ENCODE measurements around the gene BNC1.

Gene BNC1, protein sequence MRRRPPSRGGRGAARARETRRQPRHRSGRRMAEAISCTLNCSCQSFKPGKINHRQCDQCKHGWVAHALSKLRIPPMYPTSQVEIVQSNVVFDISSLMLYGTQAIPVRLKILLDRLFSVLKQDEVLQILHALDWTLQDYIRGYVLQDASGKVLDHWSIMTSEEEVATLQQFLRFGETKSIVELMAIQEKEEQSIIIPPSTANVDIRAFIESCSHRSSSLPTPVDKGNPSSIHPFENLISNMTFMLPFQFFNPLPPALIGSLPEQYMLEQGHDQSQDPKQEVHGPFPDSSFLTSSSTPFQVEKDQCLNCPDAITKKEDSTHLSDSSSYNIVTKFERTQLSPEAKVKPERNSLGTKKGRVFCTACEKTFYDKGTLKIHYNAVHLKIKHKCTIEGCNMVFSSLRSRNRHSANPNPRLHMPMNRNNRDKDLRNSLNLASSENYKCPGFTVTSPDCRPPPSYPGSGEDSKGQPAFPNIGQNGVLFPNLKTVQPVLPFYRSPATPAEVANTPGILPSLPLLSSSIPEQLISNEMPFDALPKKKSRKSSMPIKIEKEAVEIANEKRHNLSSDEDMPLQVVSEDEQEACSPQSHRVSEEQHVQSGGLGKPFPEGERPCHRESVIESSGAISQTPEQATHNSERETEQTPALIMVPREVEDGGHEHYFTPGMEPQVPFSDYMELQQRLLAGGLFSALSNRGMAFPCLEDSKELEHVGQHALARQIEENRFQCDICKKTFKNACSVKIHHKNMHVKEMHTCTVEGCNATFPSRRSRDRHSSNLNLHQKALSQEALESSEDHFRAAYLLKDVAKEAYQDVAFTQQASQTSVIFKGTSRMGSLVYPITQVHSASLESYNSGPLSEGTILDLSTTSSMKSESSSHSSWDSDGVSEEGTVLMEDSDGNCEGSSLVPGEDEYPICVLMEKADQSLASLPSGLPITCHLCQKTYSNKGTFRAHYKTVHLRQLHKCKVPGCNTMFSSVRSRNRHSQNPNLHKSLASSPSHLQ

DNA sequence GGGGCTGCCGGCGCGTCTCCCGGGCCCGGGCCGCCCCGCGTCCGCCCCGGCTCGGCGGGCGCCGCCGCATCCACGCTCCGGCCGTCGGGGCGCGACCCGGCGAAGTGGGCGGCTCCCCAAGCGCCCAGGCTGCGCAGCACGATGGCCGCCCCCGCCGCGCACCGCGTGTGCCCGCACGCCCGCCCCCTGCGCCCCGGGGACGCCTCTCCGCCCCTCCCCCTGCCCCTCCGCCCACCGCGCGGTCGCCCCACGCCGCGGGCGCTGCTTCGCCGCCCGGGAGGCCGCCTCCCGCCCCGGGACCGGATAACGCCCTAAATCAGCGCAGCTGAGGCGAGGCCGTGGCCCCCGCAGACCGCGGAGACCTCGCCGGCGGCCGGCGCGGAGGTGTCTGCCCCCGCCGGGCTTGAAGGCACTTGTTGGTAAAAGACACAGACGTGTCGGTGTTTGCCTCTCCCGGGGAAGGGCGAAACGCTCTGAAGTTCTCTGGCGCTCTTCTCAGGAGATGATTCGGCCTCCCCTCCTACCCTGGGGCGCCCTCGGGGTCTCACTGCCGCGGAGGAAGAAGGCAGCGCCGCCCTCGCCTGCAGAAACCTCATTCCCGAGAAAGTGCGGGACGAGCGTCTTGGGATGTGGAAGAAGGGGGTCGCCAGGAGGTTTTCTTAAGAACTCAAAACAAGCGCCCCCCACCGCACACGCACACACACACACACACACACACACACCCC is at the start of gene BNC1:
Gene BNC1, minus strand, starts transcription at position 106 of the 725 bp plus-strand sequence. Its CDS starts 36 bp downstream, at position 70.
- no peak for DNase-seq

DNA sequence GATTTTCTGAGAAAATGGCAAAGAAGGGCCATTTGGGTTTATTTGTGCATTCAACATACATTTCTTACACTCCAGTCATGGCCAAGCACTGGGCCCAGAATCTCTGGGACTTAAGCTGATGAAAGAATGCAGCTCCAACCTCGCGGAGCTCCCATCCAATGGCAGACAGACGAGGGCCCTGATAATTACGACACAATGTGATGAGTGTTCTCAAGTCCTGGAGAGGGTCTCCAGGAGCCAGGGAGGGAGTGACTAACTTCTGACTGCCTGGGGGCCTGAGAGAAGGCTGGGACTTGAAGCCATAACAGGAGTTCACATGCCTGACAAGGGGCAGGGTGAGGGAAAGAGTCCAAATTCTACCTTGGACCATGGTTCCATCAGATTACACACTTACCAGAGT is 42.6 kb upstream of the BNC1 start:
- DNase-seq = no peak

DNA sequence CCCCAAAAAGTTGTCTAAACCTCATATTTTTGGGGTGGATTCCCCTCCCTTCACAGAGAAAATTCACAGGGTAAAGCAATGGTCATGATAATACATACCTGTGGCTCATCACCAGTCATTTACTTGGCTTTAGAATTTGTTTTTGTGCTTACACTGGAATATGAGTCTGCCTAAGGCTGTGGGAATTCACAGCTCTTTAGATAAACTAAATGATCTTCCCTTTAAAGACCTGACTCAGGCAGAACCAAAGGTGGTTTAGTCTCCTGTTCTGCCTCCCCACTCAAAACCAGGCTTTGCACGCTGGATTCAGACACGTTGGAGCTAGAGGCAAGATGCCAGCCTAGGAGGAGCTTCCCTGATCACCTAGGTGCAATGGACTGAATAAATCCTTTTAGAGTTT is 40.3 kb upstream of the BNC1 start:
- no peak for DNase-seq

DNA sequence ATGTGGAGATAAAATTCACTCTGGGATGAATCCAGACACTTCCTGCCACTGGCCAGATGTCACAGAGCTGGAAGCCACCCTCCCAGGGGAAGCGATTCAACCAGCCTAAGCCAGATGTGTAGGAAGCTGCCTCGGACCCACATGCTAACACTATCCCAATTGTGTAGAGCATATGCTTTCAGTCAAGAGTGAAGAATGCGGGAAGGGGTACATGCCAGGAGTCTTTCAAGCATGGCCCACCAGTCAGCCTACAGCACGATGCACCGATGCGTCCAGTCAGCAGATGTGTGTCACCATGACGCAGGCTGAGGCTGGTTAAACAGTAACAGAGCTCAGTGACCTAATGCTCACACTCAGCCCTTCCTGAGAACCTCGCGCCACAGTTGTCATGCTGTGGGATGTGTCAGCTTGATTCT is 38.8 kb upstream of the BNC1 start:
- DNase-seq = no peak

DNA sequence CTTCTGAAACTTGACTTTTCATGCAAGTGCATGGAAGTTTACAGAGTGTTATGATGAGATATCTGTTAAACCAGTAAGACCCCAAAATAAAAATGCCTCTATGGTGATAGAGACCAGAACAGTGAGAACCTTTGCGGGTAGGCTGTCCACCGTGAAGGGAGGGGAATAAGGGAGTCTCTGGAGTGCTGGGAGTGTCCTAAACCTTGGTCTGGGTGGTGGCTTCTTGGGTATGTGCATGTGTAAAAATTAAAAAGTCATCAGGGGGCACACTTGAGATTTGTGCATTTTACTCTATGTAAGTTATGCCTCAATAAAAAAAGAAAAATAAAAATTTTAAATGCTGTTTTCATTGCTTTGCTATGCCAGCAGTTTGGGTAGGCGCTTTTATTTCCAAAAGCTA is 38.2 kb upstream of the BNC1 start:
- DNase-seq = no peak

DNA sequence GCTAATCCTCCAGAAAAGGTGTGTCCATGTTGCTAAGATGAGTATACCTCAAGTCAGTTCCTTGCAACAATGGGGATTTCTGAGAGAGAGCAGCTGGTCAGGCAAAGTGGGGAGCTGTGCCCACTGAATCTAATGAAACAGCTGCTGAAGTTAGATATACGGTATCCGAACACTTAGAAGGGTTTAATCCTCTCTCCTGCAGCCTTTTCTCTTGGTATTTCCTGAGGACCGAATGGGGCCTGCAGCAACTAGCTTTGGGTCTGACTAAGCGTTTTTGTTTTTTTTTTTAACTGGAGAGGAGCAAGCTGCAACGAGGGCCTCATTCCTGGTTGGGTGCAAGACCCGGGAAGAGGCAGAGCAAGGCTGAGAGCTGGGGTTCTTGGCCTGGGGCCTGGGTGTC is 37.6 kb upstream of the BNC1 start:
- no peak for DNase-seq

DNA sequence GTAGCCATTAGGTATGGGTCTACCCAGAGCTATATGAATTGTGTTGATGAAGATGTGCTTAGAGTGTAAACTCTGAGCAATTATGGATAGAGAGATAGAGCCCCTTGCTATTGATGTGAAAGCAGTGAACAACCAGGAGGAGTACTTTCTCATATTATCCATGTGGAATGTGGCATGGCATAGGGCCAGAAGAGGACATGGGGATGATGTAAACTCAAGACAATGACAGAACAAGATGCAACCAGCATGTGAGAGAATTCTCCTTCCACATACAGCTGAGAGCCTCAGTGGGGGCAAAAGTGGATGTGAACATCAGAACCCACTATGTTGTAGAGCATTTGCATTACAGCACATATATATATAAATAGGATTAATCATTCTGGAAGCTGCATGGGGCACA is 36.4 kb upstream of the BNC1 start:
- no peak for DNase-seq

DNA sequence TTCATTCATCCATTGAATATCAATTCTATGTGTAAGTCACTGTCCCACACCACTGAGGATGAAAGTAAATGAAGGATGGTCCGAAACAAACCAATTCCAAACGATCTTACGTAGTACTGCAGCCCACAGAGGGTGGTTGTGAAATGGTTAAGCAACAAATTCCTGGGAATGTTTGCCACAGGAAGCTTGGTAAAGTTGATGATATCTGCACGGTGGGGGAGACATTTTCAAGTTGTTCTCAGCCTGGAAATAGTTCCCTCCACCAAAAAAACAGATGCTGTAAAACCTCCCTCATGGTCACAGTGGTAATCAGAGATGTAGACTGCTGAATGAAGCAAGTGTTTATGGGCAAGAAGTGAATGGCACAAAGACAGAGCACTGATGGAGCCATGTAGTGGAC is 35.9 kb upstream of the BNC1 start:
- DNase-seq = no peak

DNA sequence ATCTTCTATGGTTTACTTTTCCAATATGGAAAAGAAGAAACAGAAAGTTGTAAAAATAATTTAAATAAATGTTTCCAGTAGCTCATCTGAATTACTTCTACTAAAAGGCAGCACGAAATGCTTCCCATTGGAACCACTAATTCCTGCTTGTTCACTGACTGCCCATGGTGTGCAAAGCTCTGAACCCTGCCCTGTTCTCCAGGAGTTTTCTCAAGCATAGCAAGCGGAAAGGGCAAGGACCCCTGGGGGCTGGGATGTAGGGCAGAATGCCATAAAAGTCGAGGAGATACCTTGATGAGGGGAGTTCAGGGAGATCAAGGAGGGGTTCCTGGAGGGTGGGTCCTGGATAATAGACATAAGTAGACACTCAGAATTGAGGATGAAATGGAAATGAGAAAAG is 35.3 kb upstream of the BNC1 start:
- DNase-seq = no peak

DNA sequence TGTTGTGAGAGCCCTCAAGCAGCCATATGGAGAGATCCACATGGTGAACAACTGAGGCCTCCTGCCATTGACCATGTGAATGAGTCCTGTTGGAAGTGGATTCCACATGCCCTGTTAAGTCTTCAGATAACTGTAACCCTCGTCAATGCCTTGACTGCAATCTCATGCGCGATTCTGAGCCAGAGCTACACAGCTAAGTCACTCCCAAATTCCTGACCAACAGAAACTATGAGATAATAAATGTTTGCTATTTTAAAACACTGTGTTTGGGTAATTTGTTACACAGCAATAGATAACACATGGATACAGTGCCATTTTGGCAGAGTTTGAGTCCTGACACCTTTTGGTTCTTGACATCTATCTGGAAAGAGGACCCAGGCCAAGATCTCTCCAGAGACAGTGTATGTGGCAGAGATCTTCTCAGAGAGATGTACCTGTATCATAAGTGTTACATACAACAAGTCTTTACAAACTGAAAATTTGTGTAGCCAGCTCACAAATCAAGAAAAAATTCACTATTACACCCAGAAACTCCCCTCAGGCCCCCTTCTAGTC is 34.5 kb upstream of the BNC1 start:
- DNase-seq = no peak

DNA sequence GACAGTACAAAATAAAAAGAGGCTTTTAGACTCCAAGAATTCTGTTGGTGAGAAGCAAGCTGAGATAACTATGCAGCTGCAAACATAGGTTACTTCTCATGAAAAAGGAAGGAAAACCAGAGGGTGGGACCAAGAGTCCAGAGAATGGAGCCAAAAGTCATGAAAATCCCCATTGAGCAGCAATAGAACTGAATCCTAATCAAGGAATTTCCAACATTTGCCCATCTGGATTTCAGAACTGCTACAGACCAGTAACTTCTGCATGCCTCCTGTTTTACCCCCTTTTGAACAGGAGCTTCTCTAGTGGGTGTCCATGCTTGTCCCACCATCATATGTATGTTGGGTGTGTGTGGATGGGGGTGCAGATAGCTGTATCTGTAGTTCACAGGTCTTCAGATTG is 33.6 kb upstream of the BNC1 start:
- no peak for DNase-seq

DNA sequence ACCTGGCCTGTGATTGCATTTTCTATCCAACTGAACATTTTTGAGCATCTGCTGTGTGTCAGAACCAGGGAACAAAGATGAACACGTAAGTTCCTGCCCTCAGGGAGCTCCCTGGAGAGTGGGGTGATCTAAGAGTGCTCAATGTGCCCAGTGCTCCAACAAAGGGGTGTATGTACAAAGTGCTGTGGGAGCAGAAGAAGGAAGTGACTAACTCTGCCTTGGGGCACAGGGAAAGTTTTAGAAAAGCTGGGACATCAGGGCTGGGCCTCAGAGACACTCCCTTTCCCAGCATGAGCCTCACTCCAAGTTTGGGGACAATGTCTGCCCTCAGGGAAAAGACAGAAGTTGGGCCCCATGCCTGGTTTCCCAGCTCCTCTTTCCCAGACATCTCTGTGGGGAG is 27.6 kb upstream of the BNC1 start:
- DNase-seq = no peak

DNA sequence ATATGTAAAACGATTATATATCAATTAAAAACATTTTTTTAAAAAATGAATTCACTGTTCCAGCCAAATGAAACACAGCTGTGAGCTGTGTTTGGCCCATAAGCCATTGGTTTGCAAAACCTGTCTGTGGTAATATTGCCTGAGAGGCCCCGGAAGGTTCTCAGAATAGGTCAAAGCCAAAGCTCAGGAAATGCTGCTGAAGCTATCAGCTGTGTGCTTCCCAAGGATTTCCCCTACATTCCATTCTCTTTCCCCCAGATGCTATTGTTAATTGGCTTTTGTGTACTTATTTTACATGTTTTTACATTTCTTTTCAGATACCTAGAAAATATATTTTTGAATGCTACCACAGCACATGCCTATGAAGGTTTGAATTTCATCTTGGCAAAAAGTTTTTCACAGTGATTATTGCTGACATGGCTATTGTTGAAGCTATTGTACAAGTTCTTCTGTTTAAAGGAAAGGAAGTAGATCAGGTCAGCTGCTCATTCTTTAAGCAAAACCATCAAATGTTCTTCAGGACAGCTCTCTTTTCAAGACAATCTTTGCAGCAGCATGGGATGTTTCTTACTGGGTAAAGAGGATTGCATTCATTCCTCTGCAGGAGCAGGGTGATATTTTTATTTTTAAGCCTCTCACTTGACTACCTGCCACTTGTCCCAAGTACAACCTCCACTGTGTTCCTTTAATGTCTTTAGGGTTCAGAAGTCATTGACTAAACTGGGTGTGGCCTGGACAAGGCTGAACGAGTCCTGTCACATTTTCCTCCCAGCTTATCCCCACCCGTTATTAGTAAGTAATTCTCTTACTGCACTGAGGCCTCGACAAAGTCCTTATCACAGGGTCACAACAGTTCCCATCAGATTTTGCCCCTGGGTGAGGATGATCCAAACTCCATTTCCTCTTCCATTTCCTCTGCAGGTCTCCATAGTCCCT is 26.3 kb upstream of the BNC1 start:
- no peak for DNase-seq

DNA sequence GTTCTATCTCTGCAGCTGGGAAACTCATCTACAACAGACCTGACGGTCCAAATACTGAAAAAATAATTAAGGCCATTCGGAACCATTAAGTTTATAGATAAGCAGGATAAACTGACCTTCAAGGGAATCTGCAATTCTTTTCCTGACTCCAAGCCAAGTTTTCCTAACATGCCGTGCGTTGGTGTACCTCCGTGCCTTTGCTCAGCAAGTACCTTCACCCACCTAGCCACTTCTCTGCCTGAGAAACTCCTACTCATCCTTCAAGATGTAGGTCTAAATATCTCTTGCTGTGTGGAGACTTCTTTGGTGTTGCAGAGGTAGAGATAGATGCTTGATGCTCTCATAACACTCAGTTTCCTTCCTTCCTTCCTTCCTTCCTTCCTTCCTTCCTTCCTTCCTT is 24.2 kb upstream of the BNC1 start:
- no peak for DNase-seq

DNA sequence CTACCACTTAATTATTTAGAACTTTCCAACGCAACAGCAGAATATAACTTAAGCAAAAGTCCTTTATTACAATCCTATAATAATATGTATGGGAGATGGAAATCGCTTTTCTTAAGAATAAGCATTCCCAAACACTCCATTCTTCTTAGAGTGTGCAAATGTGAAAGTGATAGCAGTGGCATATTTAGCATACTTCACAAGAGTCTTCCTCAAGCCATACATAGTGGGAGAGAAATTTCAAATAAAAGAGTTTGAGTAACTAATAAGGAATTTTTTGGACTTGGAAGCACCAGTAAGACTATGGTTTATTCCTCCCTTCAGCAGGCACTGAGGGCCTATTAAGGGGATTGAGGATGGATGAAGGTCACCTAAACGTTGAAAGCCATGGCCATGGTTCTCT is 22.1 kb upstream of the BNC1 start:
- no peak for DNase-seq

DNA sequence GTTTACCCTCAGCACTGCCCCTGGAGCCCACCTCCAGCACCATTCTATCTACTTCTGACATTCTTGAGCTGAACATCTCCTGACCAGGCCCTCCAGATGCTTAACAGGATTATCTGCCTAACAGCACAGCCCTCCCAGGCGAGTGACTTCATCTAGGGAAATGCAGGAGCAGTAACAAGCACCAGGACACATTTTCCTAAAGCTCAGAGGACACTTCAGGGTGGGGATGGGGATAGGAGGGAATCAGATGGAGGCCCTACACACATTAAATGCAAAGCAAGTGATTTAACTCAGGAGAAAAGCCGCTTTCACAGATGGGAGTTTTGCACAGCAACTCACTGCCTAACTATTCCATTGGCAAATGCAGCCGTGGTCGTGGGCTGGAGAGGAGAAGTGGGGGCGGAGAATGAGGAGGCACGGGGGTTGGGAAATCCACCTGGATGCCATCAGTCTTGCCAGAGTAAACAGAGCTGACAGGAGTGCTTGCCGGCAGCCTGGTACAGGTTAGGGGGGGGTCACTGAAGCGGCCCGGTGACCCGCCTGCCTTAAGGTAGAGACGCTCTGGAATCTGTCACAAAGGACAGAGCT is 21.3 kb upstream of the BNC1 start:
- no peak for DNase-seq

DNA sequence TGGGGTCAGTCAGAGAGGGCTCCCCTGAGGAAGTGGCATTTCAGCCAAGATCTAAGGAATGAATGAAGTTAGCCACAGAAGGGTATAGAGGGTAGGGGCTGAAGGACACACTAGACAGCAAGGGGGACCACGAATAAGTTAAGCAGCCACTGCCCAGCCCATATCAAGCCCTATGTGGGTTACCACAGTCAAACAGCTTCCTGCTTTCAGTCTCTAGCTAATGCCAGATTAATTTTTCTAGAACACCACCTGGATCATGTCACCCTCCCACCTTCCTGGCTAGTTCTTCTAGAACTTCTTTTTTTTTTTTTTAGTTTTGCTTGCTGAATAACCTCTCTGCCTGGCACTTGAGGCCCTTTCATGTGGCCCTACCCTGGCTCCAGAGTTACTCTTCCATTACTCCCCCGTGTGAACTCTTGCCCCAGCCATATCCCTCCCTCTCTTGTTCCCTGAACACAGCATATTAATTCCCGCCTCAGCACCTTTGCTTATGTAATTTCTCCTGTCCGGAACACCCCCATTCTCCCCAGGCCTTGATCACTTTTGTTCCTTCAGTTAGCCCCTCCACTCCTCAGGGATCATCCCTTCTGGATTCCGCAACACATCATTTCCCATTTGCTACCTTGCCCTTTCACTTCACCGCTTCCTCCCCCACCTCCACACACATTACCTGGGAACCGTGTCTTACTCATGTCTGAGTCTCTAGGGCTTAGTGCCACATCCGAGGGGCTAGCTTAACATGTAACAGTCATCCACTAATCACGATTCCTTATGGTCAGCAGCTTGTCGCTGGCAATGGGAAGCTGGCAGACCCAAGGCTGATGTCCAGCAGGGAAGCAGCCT is 20.6 kb upstream of the BNC1 start:
- no peak for DNase-seq

DNA sequence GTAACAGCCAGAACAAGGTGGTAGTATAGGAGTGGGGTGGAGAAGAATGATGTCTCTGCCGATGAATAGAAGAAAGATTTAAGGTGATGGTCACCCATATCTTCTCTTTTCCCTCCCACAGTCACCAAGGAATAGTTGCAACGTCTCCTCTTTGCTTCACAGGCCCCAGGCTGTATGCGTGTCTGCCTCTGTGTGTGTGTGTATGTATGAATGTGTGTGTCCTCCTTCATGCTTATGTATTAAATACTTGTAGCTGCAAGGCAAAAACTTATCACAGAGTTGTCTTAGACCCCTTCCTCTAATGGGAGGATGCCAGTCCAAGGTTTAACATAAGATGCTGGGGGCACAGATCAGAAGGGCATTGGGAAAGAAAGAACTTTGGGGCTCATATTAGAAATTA is 19.1 kb upstream of the BNC1 start:
- no peak for DNase-seq

DNA sequence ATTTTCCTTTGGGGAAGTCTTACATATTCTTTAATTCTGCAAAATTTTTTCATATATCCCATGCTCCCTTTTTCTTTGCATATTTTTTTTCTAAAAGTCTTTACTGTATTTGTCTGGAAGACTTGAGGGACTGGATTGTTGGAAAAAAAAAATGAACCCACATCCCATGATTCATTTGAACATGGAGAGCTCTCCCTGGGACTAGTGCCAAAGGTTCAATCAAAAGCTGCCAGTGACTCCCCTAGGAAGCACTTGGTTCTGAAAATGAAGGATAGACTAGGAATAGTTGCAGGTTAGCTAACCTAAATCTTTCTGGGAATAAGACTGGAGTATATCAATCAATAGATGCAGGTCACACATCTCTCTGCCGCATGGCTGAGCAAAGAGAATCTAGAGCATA is 16.4 kb upstream of the BNC1 start:
- DNase-seq = no peak

DNA sequence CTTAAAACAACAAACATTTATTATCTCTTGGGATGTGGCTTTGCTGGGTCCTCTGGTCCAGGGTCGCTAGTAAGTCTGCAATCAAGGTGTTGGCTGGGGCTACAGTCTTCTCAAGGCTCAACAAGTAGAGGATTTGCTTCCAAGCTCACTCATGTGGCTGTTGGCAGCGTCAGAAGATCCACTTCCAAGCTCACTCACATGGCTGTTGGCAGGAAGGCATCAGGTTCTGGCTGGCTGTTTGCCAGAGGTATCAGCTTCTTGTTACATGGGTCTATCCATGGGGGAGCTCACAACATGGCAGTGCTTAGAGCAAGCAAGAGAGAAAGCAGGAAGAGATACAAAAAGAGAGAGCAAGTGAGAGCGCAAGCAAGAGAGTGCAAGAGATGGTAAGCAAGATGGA is 15.0 kb upstream of the BNC1 start:
- no peak for DNase-seq
